SK-N-DZ (cell line): ENCODE measurements around the gene ABCB8.

ENCODE experiments used
- DNase-seq: peaks from one replicate; pipeline ENCODE4 v3.0.0-alpha.2; 2015; ENCODE audit warnings: low spot score

The ABCB8 gene

GRCh38 chr7:151085329-151085690 is 57.1 kb downstream of the ABCB8 start:
- DNase-seq: no peak

GRCh38 chr7:151085691-151086620 is 57.7 kb downstream of the ABCB8 start, which contains the start of gene AGAP3:
Gene AGAP3, plus strand, starts transcription at chr7:151086475. Its CDS starts 267 bp downstream, at chr7:151086742.
- peak; percentile 89 for DNase-seq

- DNase-seq: no peak
Measured at GRCh38 chr7:151086802-151087244, 58.6 kb downstream of the ABCB8 start.

- DNase-seq: no peak
Measured at GRCh38 chr7:151087245-151088018, 59.2 kb downstream of the ABCB8 start.

- DNase-seq: no peak
Measured at GRCh38 chr7:151088019-151088855, 60.0 kb downstream of the ABCB8 start.

GRCh38 chr7:151088856-151089699 is 60.8 kb downstream of the ABCB8 start:
- DNase-seq: no peak

- DNase-seq: no peak
Measured at GRCh38 chr7:151089893-151090730, 61.9 kb downstream of the ABCB8 start.

GRCh38 chr7:151091003-151091402 is 62.8 kb downstream of the ABCB8 start:
- DNase-seq: no peak

- no peak for DNase-seq
Measured at GRCh38 chr7:151091431-151091830, 63.2 kb downstream of the ABCB8 start.

- DNase-seq: no peak
Measured at GRCh38 chr7:151091988-151092387, 63.7 kb downstream of the ABCB8 start.

GRCh38 chr7:151093748-151094147 is 65.5 kb downstream of the ABCB8 start:
- DNase-seq: no peak

GRCh38 chr7:151094675-151095074 is 66.4 kb downstream of the ABCB8 start:
- DNase-seq: no peak

- no peak for DNase-seq
Measured at GRCh38 chr7:151095123-151095797, 67.0 kb downstream of the ABCB8 start.

- no peak for DNase-seq
Measured at GRCh38 chr7:151095828-151096475, 67.7 kb downstream of the ABCB8 start.
